ENCODE data around the gene PRMT1. TPM values are rescaled to one million over a fixed set of nuclear protein-coding genes. Genes with fewer than 3 reads are reported as not detected.
A peak's percentile ranks its signal among the peaks of the same experiment; 100 is the strongest.

The PRMT1 gene
- total and polyA plus RNA-seq, 4 donors, result 35.1 to 67.2 (median 53.8) TPM

GRCh38 chr19:49713236-49713845 lies 36.3 kb downstream of the PRMT1 start:
- H3K9me3 ChIP-seq (ENCODE audit: control insufficient read depth in 4 of 4, low read length in 3 of 4), result no peaks in the 10 kb centered on the region
- WGBS, result 76% methylated on average over 8 of the region's 8 CpGs
- no peak overlapping the region for H3K27ac ChIP-seq (ENCODE audit: low read depth in 1 of 2, low read length in 2 of 2)
- H3K9ac ChIP-seq (ENCODE audit: low read depth in 1 of 2, low read length in 2 of 2), result no peak overlapping the region
- no peaks in the 10 kb centered on the region for H3K27me3 ChIP-seq (ENCODE audit: control insufficient read depth in 4 of 4, insufficient read depth in 4 of 4, low read length in 3 of 4)
- H3K4me3 ChIP-seq (ENCODE audit: low read depth in 1 of 3, low read length in 3 of 3), result no peak overlapping the region
- DNase-seq (ENCODE audit: low spot score), result no peak
- no peaks in the 10 kb centered on the region for H3K4me1 ChIP-seq (ENCODE audit: control insufficient read depth in 4 of 4, insufficient read depth in 4 of 4, low read length in 3 of 4)
- TF ChIP-seq HNF4A (conservative IDR thresholded peaks at IDR 0.05) (no peak), HNF4G (IDR thresholded peaks at IDR 0.05) (no peak), EGR1 (IDR thresholded peaks at IDR 0.05; ENCODE audit: low read depth in 2 of 2) (no peak), ZBTB33 (IDR thresholded peaks at IDR 0.05) (no peak), NR2F2 (IDR thresholded peaks at IDR 0.05) (no peak), GABPA (IDR thresholded peaks at IDR 0.05 in 1 of 2, conservative IDR thresholded peaks at IDR 0.05 in 1 of 2) (no peak), SP1 (IDR thresholded peaks at IDR 0.05) (no peak)
- no peaks in the 10 kb centered on the region for H3K36me3 ChIP-seq (ENCODE audit: control insufficient read depth in 4 of 4, insufficient read depth in 3 of 4, low read depth in 1 of 4, low read length in 3 of 4)

DNA sequence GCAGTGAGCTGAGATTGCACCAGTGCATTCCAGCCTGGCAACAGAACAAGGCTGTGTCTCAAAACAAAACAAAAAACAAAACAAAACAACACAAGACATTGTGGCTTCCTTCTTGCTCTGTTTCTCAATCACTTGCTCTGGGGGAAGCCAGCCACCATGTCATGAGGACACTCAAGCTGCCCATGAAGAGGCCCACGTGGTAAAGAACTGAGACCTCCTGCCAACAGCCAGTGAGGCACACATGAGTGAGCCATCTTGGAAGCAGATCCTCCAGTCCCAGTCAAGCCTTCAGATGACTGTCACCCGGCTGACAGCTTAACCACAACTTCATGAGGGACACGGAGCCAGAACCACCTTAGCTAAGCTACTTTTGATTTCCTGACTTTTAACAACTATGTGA lies 39.1 kb downstream of the PRMT1 start:
- Histone ChIP-seq H3K4me1 (ENCODE audit: control insufficient read depth in 4 of 4, insufficient read depth in 4 of 4, low read length in 3 of 4) (no peaks in the 10 kb centered on the region), H3K27me3 (ENCODE audit: control insufficient read depth in 4 of 4, insufficient read depth in 4 of 4, low read length in 3 of 4) (no peaks in the 10 kb centered on the region), H3K4me3 (ENCODE audit: low read depth in 1 of 3, low read length in 3 of 3) (no peak overlapping the region), H3K9ac (ENCODE audit: low read depth in 1 of 2, low read length in 2 of 2) (no peak overlapping the region), H3K27ac (ENCODE audit: low read depth in 1 of 2, low read length in 2 of 2) (no peak overlapping the region), H3K9me3 (ENCODE audit: control insufficient read depth in 4 of 4, low read length in 3 of 4) (no peaks in the 10 kb centered on the region), H3K36me3 (ENCODE audit: control insufficient read depth in 4 of 4, insufficient read depth in 3 of 4, low read depth in 1 of 4, low read length in 3 of 4) (no peaks in the 10 kb centered on the region)
- 75% methylated on average over 3 of the region's 3 CpGs for WGBS
- TF ChIP-seq ATF3 (IDR thresholded peaks at IDR 0.05) (no peak), RXRA (IDR thresholded peaks at IDR 0.05) (no peak), HNF4G (IDR thresholded peaks at IDR 0.05) (no peak), ZBTB33 (IDR thresholded peaks at IDR 0.05) (no peak), TAF1 (conservative IDR thresholded peaks at IDR 0.05) (no peak), NR2F2 (IDR thresholded peaks at IDR 0.05) (no peak)
- TF ChIP-seq, protein P1, sequence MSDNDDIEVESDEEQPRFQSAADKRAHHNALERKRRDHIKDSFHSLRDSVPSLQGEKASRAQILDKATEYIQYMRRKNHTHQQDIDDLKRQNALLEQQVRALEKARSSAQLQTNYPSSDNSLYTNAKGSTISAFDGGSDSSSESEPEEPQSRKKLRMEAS (IDR thresholded peaks at IDR 0.05), result no peak
- DNase-seq (ENCODE audit: low spot score), result no peak

GRCh38 chr19:49718511-49718910 lies 41.4 kb downstream of the PRMT1 start:
- 93% methylated on average over 8 of the region's 8 CpGs for WGBS
- no peak for DNase-seq (ENCODE audit: low spot score)
- H3K27me3 ChIP-seq (ENCODE audit: control insufficient read depth in 4 of 4, insufficient read depth in 4 of 4, low read length in 3 of 4), result no peaks in the 10 kb centered on the region
- H3K36me3 ChIP-seq (ENCODE audit: control insufficient read depth in 4 of 4, insufficient read depth in 3 of 4, low read depth in 1 of 4, low read length in 3 of 4), result no peaks in the 10 kb centered on the region
- H3K9me3 ChIP-seq (ENCODE audit: control insufficient read depth in 4 of 4, low read length in 3 of 4), result no peaks in the 10 kb centered on the region
- H3K4me3 ChIP-seq (ENCODE audit: low read depth in 1 of 3, low read length in 3 of 3), result no peak overlapping the region
- H3K27ac ChIP-seq (ENCODE audit: low read depth in 1 of 2, low read length in 2 of 2), result peak overlapping the region in 1 of 2 donors; percentile 80
- H3K9ac ChIP-seq (ENCODE audit: low read depth in 1 of 2, low read length in 2 of 2), result no peak overlapping the region
- no peaks in the 10 kb centered on the region for H3K4me1 ChIP-seq (ENCODE audit: control insufficient read depth in 4 of 4, insufficient read depth in 4 of 4, low read length in 3 of 4)
- TF ChIP-seq JUND (IDR thresholded peaks at IDR 0.05) (no peak), FOXA1 (IDR thresholded peaks at IDR 0.05) (no peak), NR2F2 (IDR thresholded peaks at IDR 0.05) (no peak), SP1 (IDR thresholded peaks at IDR 0.05) (no peak), CTCF (IDR thresholded peaks at IDR 0.05; ENCODE audit: low read depth, low read length, missing input control) (no peak), TAF1 (conservative IDR thresholded peaks at IDR 0.05) (no peak), ATF3 (IDR thresholded peaks at IDR 0.05) (no peak), GABPA (IDR thresholded peaks at IDR 0.05 in 1 of 2, conservative IDR thresholded peaks at IDR 0.05 in 1 of 2) (no peak), FOXA2 (IDR thresholded peaks at IDR 0.05) (no peak), RXRA (IDR thresholded peaks at IDR 0.05) (no peak)
- TF ChIP-seq, protein P2, sequence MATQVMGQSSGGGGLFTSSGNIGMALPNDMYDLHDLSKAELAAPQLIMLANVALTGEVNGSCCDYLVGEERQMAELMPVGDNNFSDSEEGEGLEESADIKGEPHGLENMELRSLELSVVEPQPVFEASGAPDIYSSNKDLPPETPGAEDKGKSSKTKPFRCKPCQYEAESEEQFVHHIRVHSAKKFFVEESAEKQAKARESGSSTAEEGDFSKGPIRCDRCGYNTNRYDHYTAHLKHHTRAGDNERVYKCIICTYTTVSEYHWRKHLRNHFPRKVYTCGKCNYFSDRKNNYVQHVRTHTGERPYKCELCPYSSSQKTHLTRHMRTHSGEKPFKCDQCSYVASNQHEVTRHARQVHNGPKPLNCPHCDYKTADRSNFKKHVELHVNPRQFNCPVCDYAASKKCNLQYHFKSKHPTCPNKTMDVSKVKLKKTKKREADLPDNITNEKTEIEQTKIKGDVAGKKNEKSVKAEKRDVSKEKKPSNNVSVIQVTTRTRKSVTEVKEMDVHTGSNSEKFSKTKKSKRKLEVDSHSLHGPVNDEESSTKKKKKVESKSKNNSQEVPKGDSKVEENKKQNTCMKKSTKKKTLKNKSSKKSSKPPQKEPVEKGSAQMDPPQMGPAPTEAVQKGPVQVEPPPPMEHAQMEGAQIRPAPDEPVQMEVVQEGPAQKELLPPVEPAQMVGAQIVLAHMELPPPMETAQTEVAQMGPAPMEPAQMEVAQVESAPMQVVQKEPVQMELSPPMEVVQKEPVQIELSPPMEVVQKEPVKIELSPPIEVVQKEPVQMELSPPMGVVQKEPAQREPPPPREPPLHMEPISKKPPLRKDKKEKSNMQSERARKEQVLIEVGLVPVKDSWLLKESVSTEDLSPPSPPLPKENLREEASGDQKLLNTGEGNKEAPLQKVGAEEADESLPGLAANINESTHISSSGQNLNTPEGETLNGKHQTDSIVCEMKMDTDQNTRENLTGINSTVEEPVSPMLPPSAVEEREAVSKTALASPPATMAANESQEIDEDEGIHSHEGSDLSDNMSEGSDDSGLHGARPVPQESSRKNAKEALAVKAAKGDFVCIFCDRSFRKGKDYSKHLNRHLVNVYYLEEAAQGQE (IDR thresholded peaks at IDR 0.05), result no peak
- TF ChIP-seq, protein P1 (IDR thresholded peaks at IDR 0.05), result no peak

All from liver (tissue), 9 donors.